IPS-NIHi11 (cell line): ENCODE measurements around the gene SOX18.

Experiments
- DNase-seq: peaks from one replicate; pipeline ENCODE4 v3.0.0; 2012; ENCODE audit warnings: mixed read lengths, low spot score

SOX18 gene

DNA sequence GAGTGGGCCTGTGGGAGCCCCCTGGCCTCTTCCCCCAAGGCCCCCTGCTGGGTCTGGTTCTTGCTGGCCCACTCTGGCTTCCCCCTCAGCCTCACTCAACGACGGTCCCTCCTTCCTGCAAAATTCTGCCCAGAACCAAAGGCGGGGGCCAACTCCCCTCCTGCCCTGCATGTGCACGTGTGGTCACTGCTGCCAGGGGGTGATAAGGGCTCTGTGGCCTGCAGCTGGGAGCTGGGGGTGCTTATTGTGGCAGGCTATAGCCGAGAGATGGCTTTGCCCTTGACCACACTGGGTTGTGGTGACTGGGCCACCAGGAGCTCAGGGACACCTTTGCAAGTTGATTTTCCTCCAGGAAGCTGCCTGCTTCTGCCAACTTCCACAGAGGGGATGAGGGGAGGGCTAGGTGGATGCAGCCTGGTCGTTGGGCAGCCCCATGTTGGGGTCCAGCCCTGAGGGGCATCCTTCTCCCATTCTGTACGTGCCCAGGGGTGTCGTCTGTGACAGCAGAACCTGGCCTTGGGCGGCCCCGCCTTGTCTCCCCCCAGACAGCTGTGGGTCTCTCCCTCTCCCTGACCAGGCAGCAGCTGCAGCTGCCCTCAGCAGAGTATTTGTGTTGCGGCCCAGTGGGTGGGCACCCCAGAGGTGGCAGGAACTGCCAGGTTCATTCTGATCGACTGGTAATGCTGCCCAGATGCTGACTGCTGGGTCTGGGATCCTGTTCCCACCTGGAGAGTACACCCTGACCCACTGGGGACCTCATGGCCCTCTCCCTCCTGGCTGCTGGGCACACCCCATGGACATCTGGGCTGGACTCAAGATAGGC lies 19.2 kb upstream of the SOX18 start:
- DNase-seq: no peak

DNA sequence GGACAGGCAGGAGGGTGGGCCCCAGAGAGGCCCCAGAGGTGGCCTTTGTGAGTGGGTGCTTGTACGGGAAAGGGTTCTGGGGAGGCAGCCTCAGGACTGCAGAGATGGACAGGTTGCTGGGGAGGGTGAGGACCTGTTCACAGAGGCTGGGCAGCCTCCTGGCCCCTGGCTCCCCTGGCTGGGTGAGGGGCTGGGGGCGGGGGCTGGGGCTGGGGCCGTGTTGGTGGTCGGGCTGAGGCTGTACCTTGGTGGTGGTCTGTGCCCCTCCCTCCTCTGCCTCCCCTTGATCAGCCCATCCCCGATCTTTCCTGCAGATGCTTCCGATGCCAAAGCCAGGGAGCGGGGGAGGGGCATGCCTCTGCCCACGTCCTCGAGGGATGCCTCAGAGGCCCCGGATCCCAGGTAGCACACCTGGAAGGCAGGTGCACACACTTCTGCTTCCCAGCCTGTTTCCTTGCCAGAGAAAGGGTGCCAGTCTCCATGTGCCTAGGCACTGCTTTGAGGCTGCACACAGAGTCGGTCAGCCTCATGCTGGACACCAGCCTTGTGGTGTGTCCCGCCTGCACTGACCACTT lies 18.4 kb upstream of the SOX18 start:
- no peak for DNase-seq

DNA sequence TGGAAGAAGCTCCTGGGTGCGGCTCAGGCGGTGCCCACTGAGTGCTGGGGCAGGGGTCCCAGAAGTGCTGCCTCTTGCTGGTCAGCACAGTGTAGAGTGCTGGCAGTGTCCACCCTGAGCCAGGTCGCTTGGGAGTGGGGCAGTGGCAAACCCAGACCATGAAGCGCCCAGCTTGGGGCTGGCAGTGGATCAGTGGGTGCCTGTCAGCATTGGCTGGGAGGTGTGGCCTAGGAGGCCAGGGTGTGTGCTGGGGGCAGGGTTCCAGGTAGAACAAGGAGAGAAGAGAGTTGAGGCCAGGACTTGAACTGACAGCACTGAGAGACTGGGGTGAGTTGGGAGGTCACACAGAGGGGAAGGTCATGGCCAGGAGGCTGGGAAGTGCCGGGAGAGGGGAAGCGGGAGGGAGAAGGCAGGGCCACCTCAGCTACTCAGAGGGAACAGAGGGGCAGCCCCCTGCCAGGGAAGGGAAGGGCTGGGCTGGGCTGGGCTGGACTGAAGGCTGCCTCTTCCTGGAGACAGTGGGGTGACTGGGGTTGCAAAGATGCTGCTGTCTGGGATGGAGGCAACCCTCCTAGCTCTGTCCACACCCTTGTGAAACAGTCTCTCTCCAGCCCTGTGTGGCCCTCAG lies 17.7 kb upstream of the SOX18 start:
- no peak for DNase-seq

DNA sequence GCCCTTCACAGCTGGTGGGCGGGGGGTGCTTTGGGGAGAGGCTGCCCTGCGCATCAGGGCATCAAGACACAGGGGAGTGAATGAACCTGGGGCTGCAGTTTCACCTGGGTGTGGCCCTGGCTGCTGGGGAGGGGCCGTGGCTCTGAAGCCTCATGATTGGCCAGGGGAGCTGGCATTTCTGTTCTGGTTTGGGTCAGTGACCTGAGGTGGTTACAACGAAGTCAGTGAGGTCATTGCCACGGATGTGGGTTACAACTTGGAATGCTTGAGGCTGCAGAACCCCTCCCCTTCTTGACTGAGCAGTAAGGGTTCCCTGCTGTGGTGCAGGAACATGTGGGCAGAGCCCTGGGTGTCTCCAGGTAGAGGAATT lies 16.5 kb upstream of the SOX18 start:
- peak; percentile 69 for DNase-seq

DNA sequence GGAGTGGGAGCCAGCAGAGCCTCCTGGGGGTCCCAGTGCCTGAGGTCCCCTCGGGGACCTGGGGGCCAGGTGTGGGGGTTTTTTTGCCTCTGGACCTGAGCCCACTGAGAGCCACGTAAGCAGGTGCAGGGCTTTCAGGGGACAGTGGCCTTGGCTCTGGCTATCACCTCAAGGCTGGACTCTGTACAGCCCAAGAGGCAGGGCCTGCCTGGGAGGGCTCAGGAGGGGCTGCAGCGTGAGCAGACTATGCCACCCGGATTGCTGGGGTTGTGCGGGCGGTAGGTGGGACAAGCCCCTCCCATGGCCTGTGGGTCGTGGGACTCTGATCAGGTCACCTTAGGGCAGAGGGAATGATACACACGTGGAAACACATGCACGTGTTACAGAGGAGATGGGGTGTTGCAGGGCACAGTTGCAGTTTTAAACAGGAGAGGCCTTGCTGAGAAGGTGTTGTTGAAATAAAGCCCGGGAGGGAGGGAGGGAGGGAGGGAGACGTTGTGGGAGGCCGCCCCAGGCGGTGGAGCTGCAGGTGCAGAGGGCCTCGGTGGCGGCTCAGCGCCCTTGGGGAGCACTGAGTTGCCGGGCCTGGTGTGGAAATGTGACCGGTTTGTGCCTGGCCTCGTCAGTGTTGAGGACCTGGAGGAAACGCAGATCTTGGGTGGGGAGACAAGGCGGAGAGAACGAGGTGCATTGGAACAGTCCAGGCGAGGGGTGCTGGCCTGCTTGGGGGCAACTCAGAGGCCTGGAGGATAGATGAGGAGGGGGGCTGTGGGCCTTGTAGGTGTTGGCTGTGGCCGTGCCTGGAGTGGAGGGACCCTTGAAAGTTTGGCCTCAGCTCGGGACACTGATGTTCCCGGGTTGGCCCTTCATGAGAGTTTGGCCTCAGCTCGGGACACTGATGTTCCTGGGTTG lies 15.9 kb upstream of the SOX18 start:
- DNase-seq: no peak

DNA sequence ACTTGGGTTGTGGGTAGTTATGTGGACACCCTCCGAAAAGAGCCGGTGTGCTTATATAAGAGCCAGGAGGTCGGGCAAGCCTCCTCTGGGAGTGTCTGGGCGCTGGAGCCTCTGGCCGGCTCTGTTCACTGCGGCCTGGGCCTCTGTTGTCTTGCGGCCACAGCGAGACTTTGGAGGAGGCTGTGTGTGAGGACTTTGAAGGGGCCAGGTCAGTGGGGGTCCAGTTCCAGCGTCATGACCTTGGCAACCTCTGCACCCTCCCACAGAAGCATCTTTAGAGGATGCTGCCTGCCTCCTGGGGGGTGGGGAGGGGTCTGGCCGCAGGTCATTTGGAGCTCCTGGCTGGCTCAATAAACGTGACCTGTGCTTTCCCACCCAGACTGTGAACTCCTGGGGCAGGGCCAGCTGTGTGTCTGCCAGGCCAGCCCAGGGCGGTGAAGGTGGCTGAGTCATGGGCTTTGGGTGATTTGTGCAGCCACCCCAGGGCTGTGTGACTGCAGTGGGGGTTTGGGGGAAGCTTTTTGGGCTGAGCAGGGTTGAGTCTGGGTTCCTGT lies 14.8 kb upstream of the SOX18 start:
- no peak for DNase-seq

DNA sequence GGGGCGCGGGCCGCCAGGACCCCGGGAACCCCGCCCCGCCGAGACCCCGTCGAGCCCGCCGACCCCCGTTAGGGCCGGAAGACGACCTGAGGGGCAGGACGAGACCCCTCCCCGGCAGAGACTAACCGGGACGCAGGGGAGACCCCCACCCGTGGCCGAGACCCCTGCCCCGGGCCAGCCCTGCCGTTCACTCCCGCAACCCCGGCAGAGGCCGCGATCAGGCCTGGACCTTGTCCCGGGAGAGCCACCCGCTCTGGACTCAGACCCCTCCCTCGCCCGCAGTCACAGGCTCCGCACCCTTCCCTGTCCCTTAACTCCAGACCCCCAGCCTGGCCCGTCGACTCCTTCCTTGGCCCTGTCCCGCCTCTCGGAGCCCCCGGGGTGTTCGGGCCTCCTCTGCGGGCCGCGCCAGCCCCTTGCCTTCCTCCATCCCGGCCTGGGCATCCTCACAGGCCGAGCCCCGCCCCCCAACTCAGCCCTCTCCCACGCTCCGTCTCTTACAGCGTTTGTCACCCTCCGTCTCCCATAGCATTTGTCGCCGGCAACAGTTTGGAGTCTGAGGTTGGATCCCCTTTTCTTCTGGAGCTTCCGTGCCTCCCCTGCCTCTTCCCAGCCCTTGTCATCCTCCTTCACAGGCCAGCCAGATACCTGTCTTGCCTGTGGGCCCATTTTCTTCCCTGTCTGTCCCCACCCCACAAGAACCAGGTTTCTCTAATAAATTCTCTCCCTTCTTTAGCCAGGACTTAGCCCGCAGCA lies 14.1 kb upstream of the SOX18 start:
- no peak for DNase-seq

DNA sequence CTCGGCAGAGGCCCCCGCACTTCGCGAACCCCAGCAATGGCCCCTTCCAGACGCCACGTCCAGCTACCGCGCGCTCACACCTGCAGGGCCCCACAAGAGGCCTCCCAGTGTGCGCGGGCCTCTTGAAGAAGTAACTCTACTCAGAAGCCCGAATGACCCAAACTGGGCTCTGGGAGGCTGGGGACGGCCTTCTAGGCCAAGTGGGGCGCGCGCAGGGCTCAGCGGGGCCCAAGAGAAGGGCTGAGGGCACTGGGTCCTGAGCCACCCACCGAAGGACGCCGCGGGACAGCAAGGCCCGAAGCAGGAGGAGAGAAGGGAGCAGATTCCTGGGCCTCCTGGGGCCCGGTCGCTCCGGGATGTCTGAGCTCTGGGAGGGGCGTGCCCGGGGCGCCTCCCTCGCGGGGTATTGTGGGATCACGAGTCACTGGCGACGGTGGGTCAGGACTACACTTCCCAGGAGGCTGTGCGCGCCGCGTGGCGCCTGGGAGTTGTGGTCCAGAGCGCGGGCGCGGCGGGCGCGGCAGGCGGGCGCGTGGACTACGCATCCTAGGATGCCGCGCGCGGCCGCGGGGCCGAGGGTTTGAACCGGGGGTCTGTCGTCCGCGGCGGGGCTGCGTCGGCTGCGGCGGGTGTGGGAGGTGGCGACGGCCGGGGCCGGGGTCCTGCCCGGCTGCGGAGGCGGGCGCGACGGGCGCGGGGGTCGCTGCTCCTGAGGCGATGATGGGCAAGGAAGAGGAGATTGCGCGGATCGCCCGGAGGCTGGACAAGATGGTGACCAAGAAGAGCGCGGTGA lies 13.4 kb upstream of the SOX18 start, which contains the start of gene TCEA2:
TSS of gene TCEA2 (plus strand) at position 603 of the 793 bp plus-strand sequence. CDS start at position 718, 115 bp downstream.
- DNase-seq: peak; percentile 97

DNA sequence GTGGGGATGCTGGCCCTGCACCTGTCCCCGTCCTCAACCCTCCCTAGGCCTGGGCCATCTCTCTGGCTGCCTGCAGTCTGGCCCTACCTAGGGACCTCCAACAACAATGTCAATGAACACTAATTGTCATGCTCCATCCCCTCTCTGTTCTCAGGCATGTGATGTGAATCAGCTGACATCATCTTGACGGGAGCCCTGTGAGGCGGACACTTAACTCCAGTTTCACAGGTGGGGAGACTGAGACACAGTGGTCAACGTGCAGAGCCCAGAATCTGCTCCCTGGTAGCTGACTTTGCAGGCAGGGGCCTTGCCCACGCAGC lies 12.8 kb upstream of the SOX18 start:
- DNase-seq: no peak

DNA sequence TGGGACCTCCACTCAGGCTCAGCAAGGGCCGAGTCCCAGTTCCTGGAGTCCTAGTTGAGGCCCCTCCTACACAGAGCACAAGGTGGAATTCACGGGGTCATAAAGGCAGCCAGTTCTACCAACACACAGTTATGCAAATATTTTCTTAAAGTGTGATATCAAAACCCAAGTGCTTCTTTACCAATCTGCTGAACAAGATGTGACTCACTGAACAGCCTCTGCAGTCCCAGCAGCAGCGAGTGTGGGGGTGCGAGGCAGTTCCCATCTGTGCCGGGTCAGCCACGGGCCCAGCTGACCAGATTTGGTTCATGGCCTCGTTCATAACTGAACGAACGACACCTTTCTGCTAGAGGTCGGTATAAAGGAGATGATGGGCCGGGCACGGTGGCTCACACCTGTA lies 9.1 kb upstream of the SOX18 start:
- DNase-seq: no peak

DNA sequence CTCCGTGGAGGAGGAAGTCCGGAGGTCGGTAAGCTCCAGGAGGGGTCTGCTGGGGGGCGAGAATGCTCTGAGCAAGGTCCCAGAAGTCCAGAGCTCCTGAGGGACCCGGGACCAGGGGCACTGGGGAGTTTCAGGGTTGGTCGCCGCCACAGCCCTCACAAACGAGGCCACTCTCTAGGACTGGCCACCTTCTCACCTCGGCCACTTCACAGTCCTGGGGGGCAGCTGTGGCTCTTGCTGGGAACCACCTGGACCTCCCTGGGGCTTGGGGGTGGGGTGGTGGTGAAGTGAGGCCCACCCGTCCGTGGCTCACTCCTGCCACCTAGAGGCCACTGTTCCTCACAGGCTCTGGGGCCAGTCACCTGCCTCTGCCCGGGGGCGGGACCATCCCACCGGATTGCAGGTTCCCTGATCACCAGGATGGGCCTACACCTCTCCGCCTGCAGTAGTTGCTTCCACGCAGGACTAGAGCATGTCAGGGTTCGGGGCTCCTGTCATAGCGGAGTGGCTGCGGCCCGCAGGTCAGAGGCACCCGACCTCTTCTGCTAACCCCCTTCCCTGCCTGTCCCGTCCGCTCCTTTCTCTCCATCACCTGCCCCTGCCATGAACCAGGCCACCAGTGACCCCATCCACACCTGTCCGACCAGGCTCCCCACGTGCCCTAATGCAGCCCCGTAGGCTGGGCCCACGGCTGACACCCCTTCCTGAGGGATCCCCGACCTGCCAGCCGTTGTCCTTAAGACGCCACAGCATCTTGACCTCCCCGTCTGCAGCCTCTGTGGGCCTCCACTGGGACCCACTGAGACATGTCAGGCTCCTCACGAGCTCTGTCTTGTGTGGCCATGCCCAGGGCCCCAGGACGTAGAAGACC lies 8.4 kb upstream of the SOX18 start:
- DNase-seq: peak; percentile 92

DNA sequence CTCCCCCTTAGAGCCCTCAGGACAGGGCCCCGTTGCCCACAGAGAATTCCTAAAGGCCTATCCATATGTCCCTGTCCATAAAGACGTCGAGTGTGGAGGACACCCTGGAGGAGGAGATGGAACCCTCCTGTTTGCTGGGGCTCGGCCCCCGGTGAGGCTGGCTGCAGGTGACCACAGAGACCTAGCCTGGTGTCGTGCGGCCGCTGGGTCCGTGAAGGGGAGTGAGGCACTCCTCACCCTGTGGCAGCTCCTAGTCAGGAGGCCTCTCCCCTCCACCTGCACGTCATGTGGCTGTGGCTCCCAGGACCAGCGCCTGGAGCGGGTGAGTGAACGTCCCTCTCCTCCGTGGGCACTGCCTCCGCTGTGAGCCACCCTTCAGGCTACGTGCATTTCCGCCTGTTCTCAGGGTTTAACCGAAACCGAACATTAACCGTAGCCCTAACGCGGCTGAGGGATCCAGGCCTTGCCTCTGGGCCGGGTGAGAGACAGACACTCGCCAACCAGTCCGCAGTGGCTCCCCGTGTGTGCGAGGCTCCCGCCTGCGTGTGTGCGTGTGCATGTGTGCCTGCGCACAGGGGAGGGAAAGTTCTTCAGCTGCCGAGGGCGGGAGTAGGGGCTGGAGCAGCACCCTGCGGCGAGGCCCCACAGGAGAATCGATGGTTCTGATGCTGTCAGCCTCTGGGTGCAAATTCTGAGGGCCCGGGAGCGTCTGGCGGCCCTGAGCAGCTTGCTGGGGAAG lies 7.6 kb upstream of the SOX18 start:
- no peak for DNase-seq

DNA sequence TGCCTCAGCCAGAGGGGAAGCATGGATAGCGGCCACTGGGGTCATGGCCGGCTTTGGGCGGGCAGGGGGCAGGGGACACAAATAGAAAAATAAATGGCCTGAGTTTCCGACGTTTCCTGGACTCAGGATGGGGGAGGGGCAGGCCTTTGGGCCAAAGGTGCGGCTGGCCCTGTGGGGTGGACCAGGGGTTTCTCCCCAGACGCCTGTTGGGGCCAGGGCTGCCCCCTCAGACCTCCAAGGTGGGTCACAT lies 7.1 kb upstream of the SOX18 start:
- DNase-seq: no peak

DNA sequence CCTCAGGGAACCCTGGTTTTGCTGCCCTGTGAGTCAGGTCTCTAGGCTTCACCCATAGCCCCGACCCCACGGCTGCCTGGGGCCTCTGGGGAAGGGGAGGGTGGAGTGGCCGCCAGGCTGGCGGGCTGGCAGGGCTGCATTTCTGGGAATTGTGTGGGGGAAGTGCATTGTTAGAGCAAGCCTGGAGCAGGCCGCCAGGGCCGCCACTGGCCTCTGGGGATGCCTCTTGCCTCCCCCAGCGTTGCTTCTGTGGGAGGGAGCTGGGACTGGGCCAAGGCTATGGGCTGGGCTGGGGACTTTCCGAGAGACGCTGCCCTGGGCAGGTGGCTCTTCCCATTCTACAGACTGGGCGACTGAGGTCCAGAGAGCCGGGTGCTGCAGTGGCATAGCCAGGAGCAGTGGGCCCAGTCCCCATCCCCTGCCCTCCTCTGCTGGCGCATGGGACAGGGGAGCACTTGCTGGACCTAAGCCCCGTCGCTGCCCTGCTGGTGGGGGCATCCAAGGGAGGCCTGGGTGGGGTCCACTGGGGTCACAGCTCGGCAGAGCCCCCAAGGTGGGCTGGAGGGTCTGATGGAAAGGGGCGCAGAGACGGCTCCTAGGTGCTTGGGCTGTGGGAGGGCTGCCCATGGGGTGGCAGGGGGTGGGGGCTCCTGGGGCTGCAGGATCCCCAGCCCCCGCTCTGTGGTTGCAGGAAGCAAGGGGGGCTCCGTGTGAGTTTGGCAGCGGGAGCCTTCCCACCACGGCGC lies 6.6 kb upstream of the SOX18 start:
- no peak for DNase-seq

DNA sequence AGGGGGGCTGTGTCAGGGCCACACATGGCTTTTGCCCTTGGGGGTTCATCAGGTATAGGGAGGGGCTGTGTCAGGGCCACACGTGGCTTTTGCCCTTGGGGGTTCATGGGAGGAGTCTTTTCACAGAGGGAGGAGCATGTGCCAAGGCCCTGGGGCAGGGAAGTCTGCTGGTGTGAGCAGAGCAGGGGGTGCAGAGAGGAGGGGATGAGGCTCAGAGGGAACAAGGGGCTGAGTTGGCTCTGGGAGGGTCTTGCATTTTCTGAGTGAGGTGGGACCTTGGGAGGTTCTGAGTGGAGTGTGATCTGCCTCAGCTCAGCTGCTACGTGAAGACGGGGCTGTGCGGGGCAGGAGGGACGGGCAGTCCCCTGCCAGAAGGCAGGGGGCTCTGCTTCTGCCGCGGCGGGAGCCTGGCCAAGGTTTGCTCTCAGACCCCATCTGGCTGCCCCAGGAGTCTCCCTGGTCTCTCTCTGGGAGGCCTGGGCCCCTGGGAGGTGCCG lies 6.0 kb upstream of the SOX18 start:
- no peak for DNase-seq

DNA sequence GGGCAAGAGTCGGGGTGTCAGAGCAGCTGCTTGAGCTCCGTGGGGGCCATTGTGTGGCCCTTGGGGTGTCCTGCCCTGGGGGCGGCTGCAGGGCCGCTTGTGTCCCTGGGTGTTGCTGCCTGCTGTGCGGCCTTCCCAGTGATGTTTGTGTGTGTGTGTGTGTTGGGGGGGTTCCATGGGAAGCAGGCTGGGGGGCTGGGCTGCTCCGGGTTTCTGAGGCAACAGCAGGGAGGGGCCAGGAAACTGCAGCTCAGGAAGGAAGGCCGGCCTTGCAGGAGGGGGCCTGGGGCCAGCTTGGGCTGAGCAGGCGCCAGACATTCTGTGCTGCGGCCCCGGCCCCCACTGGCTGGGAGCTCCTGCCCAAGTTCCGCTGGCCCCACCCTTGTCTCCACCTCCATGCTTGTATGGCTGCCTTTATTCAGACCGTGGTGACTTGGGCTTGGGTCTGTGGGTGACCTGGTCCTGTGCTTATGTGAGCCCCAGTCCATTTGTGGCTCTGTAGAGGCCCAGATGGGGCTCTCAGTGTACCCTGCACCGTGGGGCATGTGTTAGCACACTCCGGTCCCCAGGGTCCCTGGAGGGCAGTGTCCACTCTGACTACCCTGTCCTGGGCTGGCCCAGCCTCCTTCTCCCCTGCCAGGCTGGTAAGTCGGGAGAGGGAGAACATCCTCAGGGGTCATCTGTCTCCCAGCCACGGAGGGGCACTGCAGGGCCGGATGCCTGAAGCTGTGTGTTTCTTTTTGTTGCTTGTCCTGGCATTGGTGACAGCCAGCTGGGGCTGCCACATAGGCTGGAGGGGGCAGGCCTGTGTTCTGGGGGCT lies 4.6 kb upstream of the SOX18 start:
- DNase-seq: peak; percentile 73
